Parathyroid adenoma (tissue), 2 donors: Measurements from ENCODE around the gene ARID3B.

Source experiments
- H2AFZ ChIP-seq: fragments of 300-600 bp; sonication (generic); one replicate; pipeline ENCODE4 v1.7.0; 2017; ENCODE audit warnings: antibody characterized with exemption, mild to moderate bottlenecking
- H3K27ac ChIP-seq: fragments of 300-600 bp; sonication (generic); one replicate; pipeline ENCODE4 v1.7.0; 2017
- H3K27me3 ChIP-seq: fragments of 300-600 bp; sonication (generic); one replicate; pipeline ENCODE4 v1.7.0; 2017; ENCODE audit warnings: low read length; ENCODE audit not compliant: control insufficient read depth, insufficient read depth
- H3K36me3 ChIP-seq: fragments of 300-600 bp; sonication (generic); one replicate; pipeline ENCODE4 v1.7.0; 2017; ENCODE audit warnings: low read length; ENCODE audit not compliant: control insufficient read depth, insufficient read depth
- H3K4me1 ChIP-seq: fragments of 300-600 bp; sonication (generic); one replicate; pipeline ENCODE4 v1.7.0; 2017; ENCODE audit warnings: control low read depth
- H3K4me2 ChIP-seq: fragments of 300-600 bp; sonication (generic); one replicate; pipeline ENCODE4 v1.7.0; 2017; ENCODE audit warnings: low read length
- H3K4me3 ChIP-seq: fragments of 300-600 bp; sonication (generic); one replicate; pipeline ENCODE4 v1.7.0; 2017; ENCODE audit warnings: low read depth, low read length
- H3K79me2 ChIP-seq: fragments of 300-600 bp; sonication (generic); one replicate; pipeline ENCODE4 v1.7.0; 2017; ENCODE audit warnings: control low read depth
- H3K9ac ChIP-seq: fragments of 300-600 bp; sonication (generic); one replicate; pipeline ENCODE4 v1.7.0; 2017; ENCODE audit warnings: mild to moderate bottlenecking
- H3K9me3 ChIP-seq: fragments of 300-600 bp; sonication (generic); one replicate; pipeline ENCODE4 v1.7.0; 2017; ENCODE audit warnings: low read length; ENCODE audit not compliant: control insufficient read depth
- CTCF ChIP-seq: fragments of 300-600 bp; sonication (generic); IDR thresholded peaks from one replicate; pipeline ENCODE4 v1.7.0; 2017; ENCODE audit warnings: antibody characterized with exemption, mild to moderate bottlenecking
- donor health status: primary hyperparathyroidism.

Gene ARID3B

GRCh38 chr15:74563442-74563841 lies 22.4 kb downstream of the ARID3B start:
- H3K9me3 ChIP-seq: no peaks in the 10 kb centered on the region
- H3K9ac ChIP-seq: no peak overlapping the region
- no peak overlapping the region for H3K27ac ChIP-seq
- no peak overlapping the region for H3K4me2 ChIP-seq
- no peaks in the 10 kb centered on the region for H3K27me3 ChIP-seq
- no peak overlapping the region for H3K4me3 ChIP-seq
- no peaks in the 10 kb centered on the region for H3K4me1 ChIP-seq
- no peak for TF ChIP-seq CTCF
- no peaks in the 10 kb centered on the region for H3K79me2 ChIP-seq
- no peaks in the 10 kb centered on the region for H3K36me3 ChIP-seq
- no peak overlapping the region for H2AFZ ChIP-seq

- Histone ChIP-seq H3K9me3 (no peaks in the 10 kb centered on the region), H3K79me2 (no peaks in the 10 kb centered on the region), H3K4me2 (no peak overlapping the region), H3K9ac (no peak overlapping the region), H3K36me3 (no peaks in the 10 kb centered on the region), H2AFZ (no peak overlapping the region), H3K4me1 (no peaks in the 10 kb centered on the region), H3K27me3 (no peaks in the 10 kb centered on the region), H3K27ac (no peak overlapping the region), H3K4me3 (no peak overlapping the region)
- no peak for TF ChIP-seq CTCF
Observed at GRCh38 chr15:74564182-74564581, 23.2 kb downstream of the ARID3B start.

GRCh38 chr15:74565381-74566085 lies 24.5 kb downstream of the ARID3B start:
- no peaks in the 10 kb centered on the region for H3K79me2 ChIP-seq

GRCh38 chr15:74568594-74568993 lies 27.6 kb downstream of the ARID3B start:
- Histone ChIP-seq H3K36me3 (no peaks in the 10 kb centered on the region), H3K4me3 (no peak overlapping the region), H3K4me2 (no peak overlapping the region), H3K9ac (no peak overlapping the region), H3K27me3 (no peaks in the 10 kb centered on the region), H3K27ac (no peak overlapping the region), H3K79me2 (no peaks in the 10 kb centered on the region), H3K4me1 (no peaks in the 10 kb centered on the region), H2AFZ (no peak overlapping the region), H3K9me3 (no peaks in the 10 kb centered on the region)
- no peak for TF ChIP-seq CTCF

More at GRCh38 chr15:74565381-74566085, 24.5 kb downstream of the ARID3B start:
- Histone ChIP-seq H3K9me3 (no peaks in the 10 kb centered on the region), H3K4me2 (no peak overlapping the region), H3K27me3 (no peaks in the 10 kb centered on the region), H2AFZ (no peak overlapping the region), H3K4me3 (no peak overlapping the region), H3K27ac (no peak overlapping the region), H3K36me3 (no peaks in the 10 kb centered on the region), H3K9ac (no peak overlapping the region), H3K4me1 (no peaks in the 10 kb centered on the region)
- TF ChIP-seq CTCF: no peak

GRCh38 chr15:74569731-74570070 lies 28.7 kb downstream of the ARID3B start:
- Histone ChIP-seq H3K27me3 (no peaks in the 10 kb centered on the region), H3K9ac (no peak overlapping the region), H3K4me1 (no peaks in the 10 kb centered on the region), H2AFZ (no peak overlapping the region), H3K9me3 (no peaks in the 10 kb centered on the region), H3K36me3 (no peaks in the 10 kb centered on the region), H3K79me2 (no peaks in the 10 kb centered on the region), H3K27ac (no peak overlapping the region), H3K4me2 (no peak overlapping the region), H3K4me3 (no peak overlapping the region)
- no peak for TF ChIP-seq CTCF
